ENCODE measurements around the gene LRRC4C. TPM values are rescaled to one million over a fixed set of nuclear protein-coding genes. Genes with fewer than 3 reads are reported as not detected.

The LRRC4C gene
- total and polyA plus RNA-seq, 10 of the 15 experiments (the other 5 are each of a cell fraction or from before 2014, with no cell fraction given) = 1.5 TPM; not detected in 9

- TF ChIP-seq ZNF274 (IDR thresholded peaks at IDR 0.05; ENCODE audit: insufficient read depth, insufficient read length) (no peak), ZNF687 (IDR thresholded peaks at IDR 0.05) (no peak), PKNOX1 (IDR thresholded peaks at IDR 0.05) (no peak), USF1 (IDR thresholded peaks at IDR 0.05; ENCODE audit: borderline replicate concordance, extremely low read length, insufficient read depth, low read depth, low read length) (no peak)
- ChIA-PET RAD21 (ENCODE audit: unreplicated experiment) (no interaction called here), CTCF (interaction anchor here (0.6 kb wide), 1 partner anchor 48 kb away, joined by 3 read pairs; no protein-coding TSS in a partner anchor), SMC1A (ENCODE audit: uncharacterized antibody, unreplicated experiment) (interaction anchor here (0.9 kb wide), 1 partner anchor 119 kb away, joined by 3 read pairs; no protein-coding TSS in a partner anchor), POLR2A (no interaction called here)
- Histone ChIP-seq H3K27ac (ENCODE audit: control insufficient read depth, insufficient read depth) (no peak overlapping the region), H4K20me1 (ENCODE audit: control insufficient read depth, insufficient read depth) (no peaks in the 10 kb centered on the region), H2AFZ (ENCODE audit: control insufficient read depth, low read depth, low read length) (no peak overlapping the region), H3K36me3 (ENCODE audit: control insufficient read depth in 2 of 2, insufficient read depth in 2 of 2, low read length in 1 of 2) (no peaks in the 10 kb centered on the region), H3K9me3 (replicated peaks; ENCODE audit: control insufficient read depth, insufficient read depth, low read length) (no peaks in the 10 kb centered on the region), H3K4me2 (ENCODE audit: control insufficient read depth, insufficient read depth) (no peak overlapping the region), H3K4me1 (ENCODE audit: control insufficient read depth, insufficient read depth, low read length) (no peaks in the 10 kb centered on the region), H3K4me3 (no peak overlapping the region), H3K27me3 (replicated peaks in 1 of 2; ENCODE audit: control insufficient read depth in 2 of 2, insufficient read depth in 2 of 2, low read length in 1 of 2) (no peaks in the 10 kb centered on the region), H3K9ac (ENCODE audit: control insufficient read depth, insufficient read depth, low read length) (no peak overlapping the region), H3K79me2 (ENCODE audit: control insufficient read depth, insufficient read depth, low read length) (no peaks in the 10 kb centered on the region)
- in situ Hi-C loops (cut with MboI) (no loop called here), intact Hi-C loops (cut with micrococcal nuclease; ENCODE audit: unreplicated experiment) (no loop called here)
- no peak for FAIRE-seq
- DNase-seq (ENCODE audit: low read depth, low spot score) = no peak
- BruUV-seq (replicated peaks) = no TSS peak
- ATAC-seq = no peak
- 47% methylated on average over 3 of the region's 3 CpGs for WGBS (ENCODE audit: insufficient coverage, insufficient replicate concordance, low lambda C conversion rate, missing lambda C conversion rate)
Observed at GRCh38 chr11:40986320-40986719, 473.1 kb downstream of the LRRC4C start.
